Measurements from ENCODE around the gene SYT2. TPM values are rescaled to one million over a fixed set of nuclear protein-coding genes. Genes with fewer than 3 reads are reported as not detected.

SYT2 gene
- total RNA-seq: under 1 TPM in 1 of 4 donors, not detected in 3; 0.19 TPM

DNA sequence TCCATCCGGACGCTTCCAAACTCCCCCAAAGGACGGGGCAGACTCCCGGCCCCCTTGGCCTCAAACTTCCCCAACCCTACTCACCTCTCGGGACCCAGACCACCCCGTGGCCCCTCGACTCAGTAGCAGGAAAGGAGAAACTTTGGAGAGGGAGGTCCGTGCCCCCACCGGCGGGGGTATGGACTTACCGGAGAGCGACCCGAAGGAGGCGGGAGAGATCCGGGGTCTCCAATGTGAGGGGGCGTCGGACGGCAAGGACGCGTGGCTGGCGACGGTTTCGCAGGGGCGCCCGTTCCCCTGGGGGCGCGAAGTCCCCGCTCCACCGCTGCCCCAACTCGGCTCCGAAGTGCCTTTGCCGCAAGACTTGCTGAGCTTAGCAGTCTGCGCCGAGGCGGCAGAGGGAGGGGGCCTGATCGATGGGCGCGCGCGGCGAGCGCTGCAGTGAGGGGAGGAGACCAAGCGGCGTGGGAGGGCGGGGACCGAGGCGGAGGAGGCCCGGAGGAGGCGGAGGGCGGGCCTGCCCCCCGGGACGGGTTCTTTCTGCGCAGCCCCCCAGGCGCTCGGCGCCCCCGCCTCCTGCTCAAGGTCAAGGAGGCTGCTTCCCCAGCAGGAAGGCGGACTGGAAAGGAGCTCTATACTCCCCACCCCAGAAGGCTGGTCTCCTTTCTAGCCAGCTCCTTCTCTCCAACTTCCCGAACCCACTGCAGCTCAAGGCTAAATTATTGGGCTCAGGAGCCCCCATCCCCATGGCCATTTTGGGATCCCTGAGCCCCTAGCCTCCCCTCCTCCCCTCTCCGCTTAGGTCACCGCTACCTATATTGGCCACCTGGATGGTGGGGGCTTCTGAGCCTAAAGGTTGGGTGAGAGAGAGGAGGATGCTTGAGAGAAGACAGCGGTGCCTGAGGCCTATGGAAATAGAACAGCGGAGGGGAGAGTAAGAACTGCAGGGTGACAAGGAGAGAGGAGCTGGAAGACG is at the start of gene SYT2:
Gene SYT2 (minus strand): TSS at position 385 of the 976 bp plus-strand sequence. CDS start 104,682 bp downstream, outside the sequence.
- TF ChIP-seq, protein P1, sequence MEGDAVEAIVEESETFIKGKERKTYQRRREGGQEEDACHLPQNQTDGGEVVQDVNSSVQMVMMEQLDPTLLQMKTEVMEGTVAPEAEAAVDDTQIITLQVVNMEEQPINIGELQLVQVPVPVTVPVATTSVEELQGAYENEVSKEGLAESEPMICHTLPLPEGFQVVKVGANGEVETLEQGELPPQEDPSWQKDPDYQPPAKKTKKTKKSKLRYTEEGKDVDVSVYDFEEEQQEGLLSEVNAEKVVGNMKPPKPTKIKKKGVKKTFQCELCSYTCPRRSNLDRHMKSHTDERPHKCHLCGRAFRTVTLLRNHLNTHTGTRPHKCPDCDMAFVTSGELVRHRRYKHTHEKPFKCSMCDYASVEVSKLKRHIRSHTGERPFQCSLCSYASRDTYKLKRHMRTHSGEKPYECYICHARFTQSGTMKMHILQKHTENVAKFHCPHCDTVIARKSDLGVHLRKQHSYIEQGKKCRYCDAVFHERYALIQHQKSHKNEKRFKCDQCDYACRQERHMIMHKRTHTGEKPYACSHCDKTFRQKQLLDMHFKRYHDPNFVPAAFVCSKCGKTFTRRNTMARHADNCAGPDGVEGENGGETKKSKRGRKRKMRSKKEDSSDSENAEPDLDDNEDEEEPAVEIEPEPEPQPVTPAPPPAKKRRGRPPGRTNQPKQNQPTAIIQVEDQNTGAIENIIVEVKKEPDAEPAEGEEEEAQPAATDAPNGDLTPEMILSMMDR (IDR thresholded peaks at IDR 0.05; ENCODE audit: low read depth): no peak

DNA sequence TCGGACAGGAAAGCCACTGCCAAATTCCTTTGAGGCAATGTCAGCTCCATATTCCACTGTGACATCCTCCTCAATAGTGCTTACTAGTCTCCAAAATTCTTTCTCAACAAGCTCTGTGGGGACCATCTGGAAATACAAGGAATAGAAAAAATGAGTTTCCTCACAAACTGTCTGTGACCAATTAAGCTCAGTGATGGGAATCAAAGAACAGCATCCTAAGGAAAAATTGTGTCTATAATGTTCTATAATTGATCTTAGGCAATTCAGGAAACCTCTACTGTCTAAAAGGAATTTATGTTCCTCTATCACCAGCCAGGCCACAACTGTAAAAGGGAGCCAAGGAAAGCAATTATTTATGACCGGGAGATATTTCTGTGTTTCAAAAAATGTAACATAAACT is 46.1 kb upstream of the SYT2 start:
- TF ChIP-seq, protein P1 (IDR thresholded peaks at IDR 0.05; ENCODE audit: low read depth): no peak

DNA sequence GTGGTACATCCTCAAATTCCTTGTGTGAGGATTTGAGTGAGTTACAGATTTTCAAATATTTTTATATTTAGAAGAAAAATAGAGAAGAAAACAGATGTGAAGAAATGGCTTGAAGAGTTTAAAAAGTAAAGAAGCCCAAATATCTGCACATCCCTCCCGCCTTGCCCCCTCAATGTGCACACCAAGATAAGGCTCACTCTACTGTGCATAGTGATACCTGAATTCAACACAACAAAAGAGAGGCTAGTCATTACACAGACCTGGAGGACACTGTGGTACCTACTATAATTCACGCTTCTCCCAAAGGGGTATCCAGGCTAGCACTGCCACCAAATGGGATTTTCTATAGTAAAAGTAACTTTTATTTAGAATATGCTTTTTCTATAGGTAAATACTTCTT is 44.0 kb upstream of the SYT2 start:
- TF ChIP-seq, protein P1 (IDR thresholded peaks at IDR 0.05; ENCODE audit: low read depth): no peak

DNA sequence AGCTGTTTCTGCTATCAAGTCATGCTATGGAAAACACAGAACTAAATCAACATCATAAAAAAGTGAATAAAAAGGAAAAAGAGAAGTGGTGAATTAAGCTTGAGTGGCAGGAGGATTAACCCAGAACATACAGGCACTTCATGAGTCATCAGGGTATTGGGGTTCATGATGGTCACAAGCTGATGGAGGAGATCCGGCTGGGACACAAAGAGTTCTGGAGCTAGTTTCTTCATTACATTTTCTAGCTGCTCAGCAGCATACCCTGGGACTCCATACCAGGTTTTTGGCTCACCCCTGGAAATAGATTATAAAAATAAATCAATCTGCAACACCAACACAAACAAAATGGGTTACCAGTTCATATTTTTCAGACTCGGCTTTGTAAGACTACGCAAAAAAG is 42.5 kb upstream of the SYT2 start:
- TF ChIP-seq, protein P1 (IDR thresholded peaks at IDR 0.05; ENCODE audit: low read depth): no peak

DNA sequence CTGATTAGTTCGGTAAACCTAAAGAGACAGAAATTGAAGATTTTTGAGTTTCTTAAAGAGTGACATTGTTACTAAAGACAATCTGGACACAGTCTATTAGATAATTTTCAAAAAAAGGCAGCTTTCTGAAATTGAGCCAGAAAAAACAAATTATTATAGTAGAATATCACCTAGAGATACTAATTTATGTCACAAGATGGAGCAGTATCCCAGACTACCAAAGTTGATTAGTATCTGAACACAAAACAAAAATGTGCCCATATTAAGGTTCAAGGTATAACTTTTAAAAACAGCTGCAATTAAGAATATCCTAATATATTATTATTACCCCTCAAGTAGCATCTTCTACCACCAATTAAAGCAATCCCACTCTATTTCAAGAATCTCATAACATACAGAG is 40.5 kb upstream of the SYT2 start:
- TF ChIP-seq, protein P1 (IDR thresholded peaks at IDR 0.05; ENCODE audit: low read depth): no peak

DNA sequence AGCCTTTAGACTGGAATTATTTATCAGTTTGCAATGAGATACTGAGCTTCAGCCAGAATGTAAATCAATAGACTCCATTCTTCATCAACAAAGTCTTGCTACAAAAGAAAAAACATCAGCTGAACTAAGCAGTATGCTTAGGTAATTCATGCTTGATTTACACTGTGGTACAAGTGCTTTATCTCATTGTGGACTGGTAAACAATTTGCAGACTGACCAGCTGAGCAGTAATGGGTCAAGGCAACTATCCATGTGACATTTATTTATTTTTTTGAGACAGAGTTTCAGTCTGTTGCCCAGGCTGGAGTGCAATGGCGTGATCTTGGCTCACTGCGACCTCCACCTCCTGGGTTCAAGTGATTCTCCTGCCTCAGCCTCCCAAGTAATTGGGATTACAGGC is 39.8 kb upstream of the SYT2 start:
- TF ChIP-seq, protein P1 (IDR thresholded peaks at IDR 0.05; ENCODE audit: low read depth): no peak

DNA sequence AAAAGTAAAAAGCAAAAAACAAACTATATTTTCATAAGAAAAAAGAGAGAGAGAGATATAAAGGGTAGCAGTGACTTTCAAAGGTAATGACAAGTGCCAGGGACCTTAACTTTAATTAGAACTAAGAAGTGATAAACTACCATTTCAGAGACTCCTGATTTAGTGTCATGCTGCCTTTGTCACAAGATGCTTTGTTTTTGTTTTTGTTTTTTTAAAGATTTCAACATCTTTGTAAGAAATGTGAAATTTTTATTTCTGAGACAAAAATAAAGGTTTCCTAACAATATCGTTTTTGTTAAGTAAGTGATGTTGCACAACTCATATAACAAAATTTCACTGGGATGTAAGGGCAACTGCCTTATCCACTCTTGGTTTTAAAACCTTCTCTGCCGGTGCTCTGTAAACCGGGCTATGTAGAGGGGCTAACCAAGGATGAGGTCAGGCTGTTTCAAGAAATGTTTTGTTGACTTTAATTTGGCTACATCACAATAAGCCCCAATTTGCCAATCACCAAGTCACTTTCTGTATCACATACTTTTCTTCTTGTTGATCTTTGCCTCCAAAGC is 35.2 kb upstream of the SYT2 start:
- TF ChIP-seq, protein P1 (IDR thresholded peaks at IDR 0.05; ENCODE audit: low read depth): no peak

Measured in subcutaneous adipose tissue (tissue), 4 donors.